HG02763 (cell line): Measurements from ENCODE around the gene TYMS.

Experiments
- ATAC-seq: cut with Tn5 transposase; IDR thresholded peaks from one replicate; pipeline ENCODE4 v1.9.1; 2021; ENCODE audit warnings: mild to moderate bottlenecking, moderate library complexity; ENCODE audit not compliant: unreplicated experiment

TYMS gene

DNA sequence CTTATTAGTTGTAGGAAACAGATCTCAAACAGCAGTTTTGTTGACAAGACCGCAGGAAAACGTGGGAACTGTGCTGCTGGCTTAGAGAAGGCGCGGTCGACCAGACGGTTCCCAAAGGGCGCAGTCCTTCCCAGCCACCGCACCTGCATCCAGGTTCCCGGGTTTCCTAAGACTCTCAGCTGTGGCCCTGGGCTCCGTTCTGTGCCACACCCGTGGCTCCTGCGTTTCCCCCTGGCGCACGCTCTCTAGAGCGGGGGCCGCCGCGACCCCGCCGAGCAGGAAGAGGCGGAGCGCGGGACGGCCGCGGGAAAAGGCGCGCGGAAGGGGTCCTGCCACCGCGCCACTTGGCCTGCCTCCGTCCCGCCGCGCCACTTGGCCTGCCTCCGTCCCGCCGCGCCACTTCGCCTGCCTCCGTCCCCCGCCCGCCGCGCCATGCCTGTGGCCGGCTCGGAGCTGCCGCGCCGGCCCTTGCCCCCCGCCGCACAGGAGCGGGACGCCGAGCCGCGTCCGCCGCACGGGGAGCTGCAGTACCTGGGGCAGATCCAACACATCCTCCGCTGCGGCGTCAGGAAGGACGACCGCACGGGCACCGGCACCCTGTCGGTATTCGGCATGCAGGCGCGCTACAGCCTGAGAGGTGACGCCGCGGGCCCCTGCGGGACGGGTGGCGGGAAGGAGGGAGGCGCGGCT is at the start of gene TYMS:
Gene TYMS, plus strand, starts transcription at position 343 of the 690 bp plus-strand sequence. Its CDS starts 90 bp downstream, at position 433.
- ATAC-seq: peak; percentile 42

DNA sequence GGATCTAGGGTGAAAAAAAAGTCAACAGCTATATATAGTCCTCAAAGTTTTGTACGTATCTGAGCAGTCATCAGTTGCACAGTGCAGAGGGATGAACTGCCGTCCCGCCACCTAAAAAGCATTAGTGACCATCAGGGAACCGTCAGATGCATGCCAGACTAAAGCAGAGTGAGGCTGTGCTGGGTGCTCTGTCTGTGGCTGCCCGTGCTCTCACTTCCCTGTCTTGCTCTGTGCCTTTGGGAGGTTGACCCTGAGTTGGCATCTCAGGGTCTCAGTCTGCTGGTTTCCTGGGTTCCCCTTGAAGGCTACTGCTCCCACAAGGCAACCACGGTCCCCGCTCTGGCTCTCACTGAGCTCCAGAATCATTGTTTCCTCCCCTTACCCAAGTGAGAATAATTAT is 49.5 kb upstream of the TYMS start:
- ATAC-seq: no peak

GRCh38 chr18:610214-610928 is 47.1 kb upstream of the TYMS start:
- ATAC-seq: no peak

- ATAC-seq: no peak
Measured at GRCh38 chr18:612156-612555, 45.3 kb upstream of the TYMS start.

DNA sequence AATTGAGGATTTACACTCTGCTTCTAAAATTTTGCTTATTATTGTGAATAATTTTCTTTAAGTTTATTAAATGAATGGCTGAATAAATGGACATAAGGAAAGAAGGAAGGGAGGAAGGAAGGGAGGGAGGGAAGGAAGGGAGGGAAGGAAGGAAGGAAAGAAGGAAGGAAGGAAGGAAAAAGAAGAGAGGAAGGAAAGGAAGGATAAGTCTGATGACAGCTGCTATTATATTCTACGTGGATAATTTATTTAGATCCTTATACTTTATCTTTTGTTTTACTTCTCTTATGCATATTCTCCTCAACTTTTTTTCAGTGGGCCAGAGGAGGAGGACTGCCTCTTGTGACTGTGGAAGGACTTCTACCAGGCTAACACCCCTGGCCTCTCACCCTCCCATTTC is 43.3 kb upstream of the TYMS start:
- ATAC-seq: no peak

- ATAC-seq: no peak
Measured at GRCh38 chr18:615092-615521, 42.3 kb upstream of the TYMS start.

GRCh38 chr18:615773-616172 is 41.7 kb upstream of the TYMS start:
- no peak for ATAC-seq

- no peak for ATAC-seq
Measured at GRCh38 chr18:616380-616995, 41.0 kb upstream of the TYMS start.

GRCh38 chr18:617970-618504 is 39.4 kb upstream of the TYMS start:
- ATAC-seq: no peak

DNA sequence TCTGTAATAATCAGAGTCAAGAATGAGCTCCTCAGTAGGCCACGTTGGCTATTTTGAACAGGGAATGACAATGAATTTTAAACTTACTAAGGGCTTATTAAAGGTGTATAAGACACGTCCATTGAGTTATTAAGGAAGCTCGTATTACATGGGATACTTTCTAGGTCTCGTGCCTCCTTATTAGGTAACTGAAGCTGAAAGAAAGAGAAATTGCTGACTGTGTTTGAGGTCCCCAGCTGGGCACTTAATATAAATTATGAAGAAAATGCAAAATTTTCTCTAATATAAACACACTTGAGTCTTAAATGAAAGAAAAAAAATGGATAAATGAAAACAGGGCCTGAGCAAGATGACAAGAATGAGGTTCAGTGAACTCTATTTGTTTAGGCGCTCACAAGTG is 38.8 kb upstream of the TYMS start:
- no peak for ATAC-seq

DNA sequence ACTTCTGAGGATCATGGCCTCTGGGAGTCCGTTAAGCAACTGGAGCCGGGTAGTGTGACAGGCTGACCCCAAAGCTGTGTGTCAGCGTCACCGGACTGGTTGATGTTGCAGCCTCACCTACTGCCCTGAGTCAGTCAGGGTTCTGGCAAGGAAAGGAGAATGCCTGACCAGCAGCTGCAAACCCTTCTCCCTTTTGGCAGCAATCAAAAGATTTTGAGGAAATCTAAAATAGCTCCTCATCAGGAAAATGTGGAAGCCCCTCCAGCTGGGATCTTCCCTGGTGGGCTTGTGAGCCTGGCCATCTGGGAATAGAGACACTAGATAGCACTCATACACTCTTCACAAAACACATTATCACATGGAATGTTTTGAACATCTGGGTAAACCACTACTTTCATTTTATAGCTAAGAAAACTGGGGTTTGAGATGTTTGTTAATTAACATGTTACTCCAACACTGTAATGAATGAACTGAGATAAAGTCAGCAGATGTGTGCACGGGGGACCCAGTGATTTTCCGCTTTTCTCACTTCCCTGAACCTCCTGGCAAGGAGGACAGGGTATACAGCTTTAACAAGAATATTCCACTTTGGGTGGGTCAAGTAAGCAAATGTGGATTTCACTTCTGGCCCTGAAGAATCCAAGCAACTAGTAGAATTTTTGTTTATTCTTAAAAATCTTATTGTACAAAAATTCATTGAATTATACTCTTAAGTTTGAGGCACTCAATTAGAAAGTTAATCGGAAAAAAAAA is 36.0 kb upstream of the TYMS start:
- no peak for ATAC-seq

- no peak for ATAC-seq
Measured at GRCh38 chr18:622289-622688, 35.2 kb upstream of the TYMS start.

DNA sequence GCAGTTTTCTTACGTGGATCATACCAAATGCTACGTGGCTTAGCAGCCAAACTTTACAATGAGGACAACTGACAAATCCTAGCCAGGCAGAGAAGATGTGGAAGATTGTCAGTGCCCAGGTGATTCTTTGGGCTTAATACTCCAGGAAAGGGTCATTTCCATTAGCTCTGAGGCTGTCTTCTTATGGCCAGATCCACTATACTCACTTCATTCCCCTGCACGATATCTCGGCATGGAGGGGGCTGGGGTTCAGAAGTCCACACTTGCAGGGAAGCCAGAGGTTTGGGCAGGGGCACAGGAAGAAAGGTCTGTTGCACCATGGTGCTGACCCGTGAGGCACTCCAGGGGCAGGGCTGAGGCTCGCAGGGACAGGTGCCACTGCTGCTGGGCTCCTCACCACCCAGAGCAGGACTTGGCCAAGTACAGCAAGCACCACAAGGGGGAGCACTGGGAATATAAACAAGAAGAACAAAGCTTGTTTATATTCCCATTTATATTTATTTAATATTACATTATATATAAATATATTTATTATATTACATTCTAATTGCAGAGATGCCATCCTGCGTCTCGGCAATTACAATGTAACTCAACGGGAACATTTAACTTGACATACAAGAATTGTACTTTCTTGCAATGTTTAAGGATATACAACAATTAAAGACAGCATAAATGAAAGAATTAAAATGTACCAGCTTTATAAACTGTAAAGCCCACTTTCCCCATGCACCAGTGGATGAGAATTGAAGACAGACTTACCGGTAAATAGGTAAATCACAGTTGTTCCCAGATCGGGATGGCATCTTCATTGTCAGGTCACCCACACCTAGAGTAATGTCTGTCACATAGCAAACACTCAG is 33.5 kb upstream of the TYMS start:
- no peak for ATAC-seq

- no peak for ATAC-seq
Measured at GRCh38 chr18:627231-627630, 30.2 kb upstream of the TYMS start.

DNA sequence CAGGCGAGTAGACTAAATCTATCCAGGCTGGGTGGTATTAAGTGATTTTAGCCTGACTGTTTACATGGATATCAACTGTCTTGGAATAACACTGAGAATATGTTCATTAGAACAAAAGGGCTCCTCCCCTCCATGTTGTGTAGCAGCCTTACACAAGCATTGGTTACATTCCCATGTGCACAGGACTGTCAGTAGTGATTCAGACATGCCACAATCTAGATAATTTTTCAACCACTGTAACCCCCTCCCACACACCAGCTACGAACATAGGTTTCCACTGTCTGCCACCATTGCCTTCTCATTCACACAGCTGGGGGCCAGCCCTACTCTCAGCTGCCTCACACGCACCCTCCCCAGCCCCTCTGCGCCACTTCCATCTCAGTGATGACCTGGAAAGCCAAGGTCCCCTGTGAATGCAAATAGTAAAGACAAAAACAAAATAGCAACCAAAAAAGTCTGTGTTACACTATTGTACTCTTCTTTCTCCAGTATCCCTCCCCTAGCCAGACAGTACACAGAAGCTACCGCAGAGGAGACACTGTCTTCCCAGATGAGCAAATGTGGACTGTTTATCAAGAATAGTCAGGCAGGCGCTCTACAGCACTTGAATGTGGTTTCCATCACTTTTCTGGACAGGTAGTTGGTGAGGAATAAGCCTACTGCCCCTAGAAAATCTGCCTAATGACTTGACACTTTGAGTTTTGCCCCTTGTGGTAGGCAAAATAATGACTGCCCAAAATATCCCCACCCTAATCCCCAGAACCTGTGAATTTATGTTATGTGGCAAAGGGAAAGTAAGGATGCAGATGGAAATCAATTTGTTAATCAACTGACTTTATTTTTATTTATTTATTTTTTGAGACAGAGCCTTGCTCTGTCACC is 27.9 kb upstream of the TYMS start:
- ATAC-seq: no peak

DNA sequence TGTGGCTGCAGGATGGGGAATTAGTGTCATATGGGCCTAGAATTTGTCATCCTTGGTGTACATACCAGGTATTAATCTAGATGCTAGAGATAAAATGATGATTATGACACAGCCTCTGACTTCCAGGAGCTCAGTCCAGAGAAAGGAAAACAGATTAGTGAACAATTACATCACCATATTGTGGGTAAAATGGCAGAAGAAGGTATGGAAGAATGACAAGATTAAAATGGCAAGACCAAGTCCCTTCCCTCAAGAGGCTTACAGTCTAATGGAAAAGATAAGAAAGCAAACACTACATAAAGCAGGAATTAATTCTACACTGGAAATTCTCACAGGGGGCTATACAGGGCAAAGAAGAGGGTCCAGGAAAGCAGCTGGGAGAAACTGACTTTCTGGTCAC is 25.9 kb upstream of the TYMS start:
- no peak for ATAC-seq

GRCh38 chr18:634551-635045 is 22.9 kb upstream of the TYMS start:
- no peak for ATAC-seq

- ATAC-seq: no peak
Measured at GRCh38 chr18:635171-635570, 22.3 kb upstream of the TYMS start.

DNA sequence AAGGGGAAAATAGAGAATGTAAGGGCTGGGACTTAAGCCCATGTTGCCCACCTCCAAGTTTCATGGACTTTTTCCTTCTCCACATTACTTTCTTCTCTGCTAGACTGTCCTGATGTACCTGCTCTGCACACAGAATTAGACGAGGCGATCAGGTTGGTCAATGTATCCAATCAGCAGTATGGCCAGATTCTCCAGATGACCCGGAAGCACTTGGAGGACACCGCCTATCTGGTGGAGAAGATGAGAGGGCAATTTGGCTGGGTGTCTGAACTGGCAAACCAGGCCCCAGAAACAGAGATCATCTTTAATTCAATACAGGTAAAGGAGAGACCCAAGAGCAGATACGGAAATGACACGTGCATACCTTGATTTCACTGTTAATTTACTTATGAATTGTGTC is 16.2 kb upstream of the TYMS start:
- ATAC-seq: no peak
